Measurements from ENCODE around the gene ARL2BP. TPM values are rescaled to one million over a fixed set of nuclear protein-coding genes. Genes with fewer than 3 reads are reported as not detected.

The ARL2BP gene
- total and polyA plus RNA-seq, 9 of the 15 experiments (the other 6 are each of a cell fraction or from before 2014, with no cell fraction given) = 16.7 to 41.8 (median 27.2) TPM

DNA sequence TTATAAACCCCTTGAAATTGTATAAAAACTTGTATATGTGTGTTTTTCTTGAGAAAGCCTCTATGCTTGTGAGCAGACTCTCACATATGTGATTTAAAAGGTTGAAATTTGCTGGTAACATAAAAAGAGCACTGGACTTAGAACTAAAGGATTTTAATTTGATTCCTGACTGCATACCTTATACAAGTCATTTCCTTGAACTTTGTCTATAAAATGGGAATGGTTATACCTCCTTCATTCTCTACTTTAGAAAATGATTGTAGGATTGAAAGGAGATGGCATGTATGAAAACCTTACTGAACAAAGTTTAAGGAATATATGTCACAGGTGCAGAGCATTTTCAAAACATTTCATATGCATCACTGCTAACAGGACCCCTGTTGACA lies 10.4 kb upstream of the ARL2BP start (continued):
- TF ChIP-seq, protein P1, sequence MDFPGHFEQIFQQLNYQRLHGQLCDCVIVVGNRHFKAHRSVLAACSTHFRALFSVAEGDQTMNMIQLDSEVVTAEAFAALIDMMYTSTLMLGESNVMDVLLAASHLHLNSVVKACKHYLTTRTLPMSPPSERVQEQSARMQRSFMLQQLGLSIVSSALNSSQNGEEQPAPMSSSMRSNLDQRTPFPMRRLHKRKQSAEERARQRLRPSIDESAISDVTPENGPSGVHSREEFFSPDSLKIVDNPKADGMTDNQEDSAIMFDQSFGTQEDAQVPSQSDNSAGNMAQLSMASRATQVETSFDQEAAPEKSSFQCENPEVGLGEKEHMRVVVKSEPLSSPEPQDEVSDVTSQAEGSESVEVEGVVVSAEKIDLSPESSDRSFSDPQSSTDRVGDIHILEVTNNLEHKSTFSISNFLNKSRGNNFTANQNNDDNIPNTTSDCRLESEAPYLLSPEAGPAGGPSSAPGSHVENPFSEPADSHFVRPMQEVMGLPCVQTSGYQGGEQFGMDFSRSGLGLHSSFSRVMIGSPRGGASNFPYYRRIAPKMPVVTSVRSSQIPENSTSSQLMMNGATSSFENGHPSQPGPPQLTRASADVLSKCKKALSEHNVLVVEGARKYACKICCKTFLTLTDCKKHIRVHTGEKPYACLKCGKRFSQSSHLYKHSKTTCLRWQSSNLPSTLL (IDR thresholded peaks at IDR 0.05) = no peak
- TF ChIP-seq NCOR1 (IDR thresholded peaks at IDR 0.05) (no peak), ZNF668 (CRISPR knock-in tag; IDR thresholded peaks at IDR 0.05) (no peak), L3MBTL2 (IDR thresholded peaks at IDR 0.05) (no peak), HOXB6 (CRISPR knock-in tag; IDR thresholded peaks at IDR 0.05; ENCODE audit: borderline replicate concordance) (no peak), CCAR2 (IDR thresholded peaks at IDR 0.05; ENCODE audit: low read depth, low read length) (no peak)

DNA sequence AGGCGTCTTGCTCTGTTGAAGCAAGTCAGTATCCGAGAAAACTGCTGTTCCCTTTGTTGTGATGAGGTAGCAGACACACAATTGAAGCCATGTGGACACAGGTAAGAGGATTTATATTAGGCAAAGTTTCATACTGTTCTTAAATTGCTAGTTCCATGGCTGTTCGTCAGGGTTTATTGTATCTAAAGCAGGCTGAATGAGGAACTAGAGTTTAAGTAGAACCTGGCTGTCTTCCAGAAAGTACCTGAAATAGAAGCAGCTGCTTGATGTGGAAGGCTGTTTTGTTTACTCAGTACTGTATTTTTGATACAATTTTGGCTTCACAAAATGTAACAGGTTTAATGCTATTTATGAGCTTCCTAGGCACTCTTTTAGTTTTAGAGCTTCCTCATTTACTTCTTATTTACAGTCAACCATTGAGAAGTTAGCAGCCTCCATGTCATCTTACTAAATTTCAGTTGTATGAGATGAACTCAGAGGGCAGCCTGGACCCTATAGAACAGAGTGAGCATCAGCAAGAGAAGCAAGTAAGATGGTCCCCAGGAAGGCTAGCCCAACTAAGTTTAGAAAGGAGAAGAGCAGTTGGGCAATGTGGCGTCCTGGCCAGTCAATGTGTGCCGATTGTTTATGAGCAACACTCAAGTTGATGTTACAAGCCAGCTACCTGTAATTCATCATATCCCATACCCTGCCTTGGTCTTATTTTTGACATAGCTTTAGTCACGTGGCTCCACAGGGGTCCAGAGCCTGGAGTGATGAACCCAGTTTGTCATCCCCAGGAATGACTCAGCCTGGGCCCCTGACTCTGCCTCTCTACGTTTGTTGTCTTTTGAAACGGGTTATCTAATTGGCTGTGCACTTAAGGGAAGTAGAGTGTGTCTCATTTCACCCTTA lies 9.7 kb upstream of the ARL2BP start:
- peak; percentile 23 to 70 (median 47) for DNase-seq (ENCODE audit: extremely low read depth in 1 of 4, low spot score in 3 of 4)
- Histone ChIP-seq H3K79me2 (ENCODE audit: control insufficient read depth, insufficient read depth, low read length) (no peaks in the 10 kb centered on the region), H3K9me3 (replicated peaks; ENCODE audit: control insufficient read depth, insufficient read depth, low read depth, low read length) (no peaks in the 10 kb centered on the region), H3K4me3 (no peak overlapping the region), H3K9ac (ENCODE audit: insufficient read depth in 1 of 2, low read depth in 2 of 2, low read length in 2 of 2) (no peak overlapping the region), H3K27me3 (ENCODE audit: control insufficient read depth in 2 of 2, insufficient read depth in 2 of 2, low read length in 2 of 2) (no peaks in the 10 kb centered on the region), H3K36me3 (ENCODE audit: control insufficient read depth, insufficient read depth, low read length) (peaks cover 84% of the 10 kb centered on the region), H2AFZ (ENCODE audit: low read depth, low read length) (no peak overlapping the region), H3K4me2 (ENCODE audit: insufficient read depth, low read length) (no peak overlapping the region; the same call in 1 of the 2 replicates), H3K27ac (ENCODE audit: extremely low read depth, low read depth, low read length) (peak overlapping the region; percentile 26; the same call in 1 of the 3 replicates), H4K20me1 (replicated peaks; ENCODE audit: control insufficient read depth, insufficient read depth, low read length) (no peaks in the 10 kb centered on the region), H3K4me1 (replicated peaks in 1 of 2; ENCODE audit: control insufficient read depth in 2 of 2, insufficient read depth in 2 of 2, low read length in 2 of 2) (peaks cover 0 to 9% of the 10 kb centered on the region in 2 experiments; a peak in 2 of 5 replicates), H3K9me1 (ENCODE audit: control insufficient read depth, insufficient read depth, low read length) (no peaks in the 10 kb centered on the region)
- 50% methylated on average over 8 of the region's 8 CpGs for WGBS (ENCODE audit: insufficient coverage, low coverage, missing lambda C conversion rate)
- intact Hi-C loops (cut with micrococcal nuclease) = no loop called here
- ChIA-PET POLR2A (interaction anchor here (0.9 kb wide), 1 partner anchor 14 kb away, joined by 3 read pairs; no protein-coding TSS in a partner anchor), CTCF (ENCODE audit: low intra/inter-chr PET ratio) (interaction anchor here (0.6 kb wide), 1 partner anchor 15 kb away, joined by 3 read pairs; no protein-coding TSS in a partner anchor)
- in situ Hi-C loops (cut with MboI) = no loop called here
- no TSS peak for BruUV-seq (replicated peaks)
- FAIRE-seq = no peak
- ATAC-seq = peak; percentile 75
- TF ChIP-seq, protein P2, sequence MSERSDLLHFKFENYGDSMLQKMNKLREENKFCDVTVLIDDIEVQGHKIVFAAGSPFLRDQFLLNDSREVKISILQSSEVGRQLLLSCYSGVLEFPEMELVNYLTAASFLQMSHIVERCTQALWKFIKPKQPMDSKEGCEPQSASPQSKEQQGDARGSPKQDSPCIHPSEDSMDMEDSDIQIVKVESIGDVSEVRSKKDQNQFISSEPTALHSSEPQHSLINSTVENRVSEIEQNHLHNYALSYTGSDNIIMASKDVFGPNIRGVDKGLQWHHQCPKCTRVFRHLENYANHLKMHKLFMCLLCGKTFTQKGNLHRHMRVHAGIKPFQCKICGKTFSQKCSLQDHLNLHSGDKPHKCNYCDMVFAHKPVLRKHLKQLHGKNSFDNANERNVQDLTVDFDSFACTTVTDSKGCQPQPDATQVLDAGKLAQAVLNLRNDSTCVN (CRISPR knock-in tag; IDR thresholded peaks at IDR 0.05) = no peak
- TF ChIP-seq, protein P3, sequence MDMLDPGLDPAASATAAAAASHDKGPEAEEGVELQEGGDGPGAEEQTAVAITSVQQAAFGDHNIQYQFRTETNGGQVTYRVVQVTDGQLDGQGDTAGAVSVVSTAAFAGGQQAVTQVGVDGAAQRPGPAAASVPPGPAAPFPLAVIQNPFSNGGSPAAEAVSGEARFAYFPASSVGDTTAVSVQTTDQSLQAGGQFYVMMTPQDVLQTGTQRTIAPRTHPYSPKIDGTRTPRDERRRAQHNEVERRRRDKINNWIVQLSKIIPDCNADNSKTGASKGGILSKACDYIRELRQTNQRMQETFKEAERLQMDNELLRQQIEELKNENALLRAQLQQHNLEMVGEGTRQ (CRISPR knock-in tag; IDR thresholded peaks at IDR 0.05) = peak; percentile 46
- TF ChIP-seq HDAC1 (IDR thresholded peaks at IDR 0.05) = no peak
- TF ChIP-seq, protein P4, sequence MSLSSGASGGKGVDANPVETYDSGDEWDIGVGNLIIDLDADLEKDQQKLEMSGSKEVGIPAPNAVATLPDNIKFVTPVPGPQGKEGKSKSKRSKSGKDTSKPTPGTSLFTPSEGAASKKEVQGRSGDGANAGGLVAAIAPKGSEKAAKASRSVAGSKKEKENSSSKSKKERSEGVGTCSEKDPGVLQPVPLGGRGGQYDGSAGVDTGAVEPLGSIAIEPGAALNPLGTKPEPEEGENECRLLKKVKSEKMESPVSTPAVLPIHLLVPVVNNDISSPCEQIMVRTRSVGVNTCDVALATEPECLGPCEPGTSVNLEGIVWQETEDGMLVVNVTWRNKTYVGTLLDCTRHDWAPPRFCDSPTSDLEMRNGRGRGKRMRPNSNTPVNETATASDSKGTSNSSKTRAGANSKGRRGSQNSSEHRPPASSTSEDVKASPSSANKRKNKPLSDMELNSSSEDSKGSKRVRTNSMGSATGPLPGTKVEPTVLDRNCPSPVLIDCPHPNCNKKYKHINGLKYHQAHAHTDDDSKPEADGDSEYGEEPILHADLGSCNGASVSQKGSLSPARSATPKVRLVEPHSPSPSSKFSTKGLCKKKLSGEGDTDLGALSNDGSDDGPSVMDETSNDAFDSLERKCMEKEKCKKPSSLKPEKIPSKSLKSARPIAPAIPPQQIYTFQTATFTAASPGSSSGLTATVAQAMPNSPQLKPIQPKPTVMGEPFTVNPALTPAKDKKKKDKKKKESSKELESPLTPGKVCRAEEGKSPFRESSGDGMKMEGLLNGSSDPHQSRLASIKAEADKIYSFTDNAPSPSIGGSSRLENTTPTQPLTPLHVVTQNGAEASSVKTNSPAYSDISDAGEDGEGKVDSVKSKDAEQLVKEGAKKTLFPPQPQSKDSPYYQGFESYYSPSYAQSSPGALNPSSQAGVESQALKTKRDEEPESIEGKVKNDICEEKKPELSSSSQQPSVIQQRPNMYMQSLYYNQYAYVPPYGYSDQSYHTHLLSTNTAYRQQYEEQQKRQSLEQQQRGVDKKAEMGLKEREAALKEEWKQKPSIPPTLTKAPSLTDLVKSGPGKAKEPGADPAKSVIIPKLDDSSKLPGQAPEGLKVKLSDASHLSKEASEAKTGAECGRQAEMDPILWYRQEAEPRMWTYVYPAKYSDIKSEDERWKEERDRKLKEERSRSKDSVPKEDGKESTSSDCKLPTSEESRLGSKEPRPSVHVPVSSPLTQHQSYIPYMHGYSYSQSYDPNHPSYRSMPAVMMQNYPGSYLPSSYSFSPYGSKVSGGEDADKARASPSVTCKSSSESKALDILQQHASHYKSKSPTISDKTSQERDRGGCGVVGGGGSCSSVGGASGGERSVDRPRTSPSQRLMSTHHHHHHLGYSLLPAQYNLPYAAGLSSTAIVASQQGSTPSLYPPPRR (CRISPR knock-in tag; IDR thresholded peaks at IDR 0.05; ENCODE audit: borderline replicate concordance) = no peak

All from K562 (cell line).